ENCODE results near the gene TMEM117.

DNA sequence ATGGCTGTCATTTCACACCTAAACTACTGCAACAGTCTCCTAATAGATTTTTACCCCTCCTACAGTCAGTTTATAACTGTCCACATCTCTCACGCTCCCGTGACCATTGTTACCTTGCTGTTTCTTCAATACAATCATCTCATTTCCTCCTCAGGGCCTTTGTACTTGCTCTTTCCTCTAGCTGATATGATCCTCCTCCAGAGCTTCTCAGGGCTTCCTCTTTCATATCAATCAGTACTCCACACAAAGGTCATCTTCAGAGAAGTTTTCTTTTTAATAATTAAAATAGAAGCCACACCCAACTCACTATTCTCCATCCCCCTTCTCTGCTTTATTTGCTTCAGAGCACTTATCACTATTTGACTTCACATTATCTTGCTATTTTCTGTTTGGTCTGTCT lies 532.0 kb downstream of the TMEM117 start:
- TF ChIP-seq EZH2 (IDR thresholded peaks at IDR 0.05; ENCODE audit: borderline replicate concordance, insufficient read depth, low read depth, low read length, poor library complexity, severe bottlenecking) = no peak
- TF ChIP-seq, protein P1, sequence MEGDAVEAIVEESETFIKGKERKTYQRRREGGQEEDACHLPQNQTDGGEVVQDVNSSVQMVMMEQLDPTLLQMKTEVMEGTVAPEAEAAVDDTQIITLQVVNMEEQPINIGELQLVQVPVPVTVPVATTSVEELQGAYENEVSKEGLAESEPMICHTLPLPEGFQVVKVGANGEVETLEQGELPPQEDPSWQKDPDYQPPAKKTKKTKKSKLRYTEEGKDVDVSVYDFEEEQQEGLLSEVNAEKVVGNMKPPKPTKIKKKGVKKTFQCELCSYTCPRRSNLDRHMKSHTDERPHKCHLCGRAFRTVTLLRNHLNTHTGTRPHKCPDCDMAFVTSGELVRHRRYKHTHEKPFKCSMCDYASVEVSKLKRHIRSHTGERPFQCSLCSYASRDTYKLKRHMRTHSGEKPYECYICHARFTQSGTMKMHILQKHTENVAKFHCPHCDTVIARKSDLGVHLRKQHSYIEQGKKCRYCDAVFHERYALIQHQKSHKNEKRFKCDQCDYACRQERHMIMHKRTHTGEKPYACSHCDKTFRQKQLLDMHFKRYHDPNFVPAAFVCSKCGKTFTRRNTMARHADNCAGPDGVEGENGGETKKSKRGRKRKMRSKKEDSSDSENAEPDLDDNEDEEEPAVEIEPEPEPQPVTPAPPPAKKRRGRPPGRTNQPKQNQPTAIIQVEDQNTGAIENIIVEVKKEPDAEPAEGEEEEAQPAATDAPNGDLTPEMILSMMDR (IDR thresholded peaks at IDR 0.05) = no peak

Data from B cell (primary cell).